Lower lobe of right lung (tissue), 2 donors: Measurements from ENCODE around the gene DTNB. TPM values are rescaled to one million over a fixed set of nuclear protein-coding genes. Genes with fewer than 3 reads are reported as not detected.
A peak's percentile ranks its signal among the peaks of the same experiment; 100 is the strongest.

ENCODE experiments used
- ATAC-seq, 2 donors: fragments of 200-7000 bp; cut with Tn5 transposase; one replicate each; pipeline ENCODE4 v1.9.1; 2020 to 2022; ENCODE audit warnings: mild to moderate bottlenecking in 2 of 2, moderate library complexity in 2 of 2
- DNase-seq: peaks from one replicate; pipeline ENCODE4 v3.0.0-alpha.2; 2020
- H3K27ac ChIP-seq: fragments of 200-600 bp; one replicate; pipeline ENCODE4 v1.8.0; 2022
- H3K27me3 ChIP-seq: fragments of 200-600 bp; one replicate; pipeline ENCODE4 v1.8.0; 2022; ENCODE audit warnings: low read depth
- H3K36me3 ChIP-seq: fragments of 200-600 bp; one replicate; pipeline ENCODE4 v1.8.0; 2022; ENCODE audit warnings: mild to moderate bottlenecking
- H3K4me1 ChIP-seq: fragments of 200-600 bp; one replicate; pipeline ENCODE4 v1.8.0; 2022
- H3K4me3 ChIP-seq: fragments of 200-600 bp; one replicate; pipeline ENCODE4 v1.8.0; 2022; ENCODE audit warnings: mild to moderate bottlenecking
- H3K9me3 ChIP-seq: fragments of 200-600 bp; one replicate; pipeline ENCODE4 v1.8.0; 2022
- CTCF ChIP-seq: fragments of 200-600 bp; IDR thresholded peaks from one replicate; pipeline ENCODE4 v1.8.0; 2022; ENCODE audit warnings: antibody characterized with exemption, mild to moderate bottlenecking
- intact Hi-C: fragments of 100-400 bp; cut with DNase I; formaldehyde crosslinking; loops from one replicate; pipeline ENCODE4 v1.11.0; 2022
- total RNA-seq: library from RNA; stranded (reverse); fragmentation: NEBNext Ultra II Directional; extraction: Animal tissue kit (Norgen Biotek cat#: 25700); gene quantifications from one replicate; pipeline ENCODE4 v1.2.1, GENCODE V29; 2021
- donor health status: DM: no; HTN: yes; CAD: no; lungs with severe emphysema.

The DTNB gene
- total RNA-seq, 1 donor from 2014 or later, result 32.9 TPM

GRCh38 chr2:25347205-25347815 lies 326.1 kb downstream of the DTNB start:
- H3K27me3 ChIP-seq, result no peaks in the 10 kb centered on the region
- H3K4me1 ChIP-seq, result peaks cover 8% of the 10 kb centered on the region
- no peak for TF ChIP-seq CTCF
- no peaks in the 10 kb centered on the region for H3K9me3 ChIP-seq
- ATAC-seq, result peak in 1 of 2 donors; percentile 12
- no peak overlapping the region for H3K27ac ChIP-seq
- no peak overlapping the region for H3K4me3 ChIP-seq
- no peak for DNase-seq
- H3K36me3 ChIP-seq, result no peaks in the 10 kb centered on the region
- intact Hi-C loops, result no loop called here

GRCh38 chr2:25343187-25343825 lies 330.1 kb downstream of the DTNB start:
- Histone ChIP-seq H3K27me3 (no peaks in the 10 kb centered on the region), H3K27ac (no peak overlapping the region), H3K4me1 (peaks cover 27% of the 10 kb centered on the region), H3K36me3 (no peaks in the 10 kb centered on the region), H3K9me3 (no peaks in the 10 kb centered on the region), H3K4me3 (no peak overlapping the region)
- TF ChIP-seq CTCF, result no peak
- no peak for ATAC-seq
- DNase-seq, result no peak
- intact Hi-C loops, result no loop called here

GRCh38 chr2:25342372-25343186 lies 330.8 kb downstream of the DTNB start:
- Histone ChIP-seq H3K4me1 (peaks cover 34% of the 10 kb centered on the region), H3K4me3 (peak overlapping the region; percentile 75), H3K27me3 (no peaks in the 10 kb centered on the region), H3K36me3 (no peaks in the 10 kb centered on the region), H3K27ac (no peak overlapping the region), H3K9me3 (no peaks in the 10 kb centered on the region)
- intact Hi-C loops, result no loop called here
- DNase-seq (peak; percentile 87), ATAC-seq (peak; percentile 93 to 95)
- TF ChIP-seq CTCF, result peak; percentile 97

GRCh38 chr2:25341753-25342371 lies 331.5 kb downstream of the DTNB start, which contains the start of gene DNMT3A:
DNMT3A (minus strand) TSS chr2:25341925; CDS start chr2:25313984, 27,941 bp downstream.
- Histone ChIP-seq H3K27me3 (no peaks in the 10 kb centered on the region), H3K27ac (peak within 1 kb of the TSS; percentile 64), H3K9me3 (no peaks in the 10 kb centered on the region), H3K36me3 (no peaks in the 10 kb centered on the region), H3K4me1 (peaks cover 36% of the 10 kb centered on the region), H3K4me3 (peak within 1 kb of the TSS; percentile 75)
- DNase-seq, result peak; percentile 79
- intact Hi-C loops, result no loop called here
- TF ChIP-seq CTCF, result no peak
- ATAC-seq, result peak; percentile 42 to 47

GRCh38 chr2:25341011-25341727 lies 332.2 kb downstream of the DTNB start:
- H3K4me1 ChIP-seq, result peaks cover 36% of the 10 kb centered on the region
- intact Hi-C loops, result no loop called here
- ATAC-seq (peak in 1 of 2 donors; percentile 0), DNase-seq (peak; percentile 60)
- peak overlapping the region; percentile 75 for H3K4me3 ChIP-seq
- H3K27me3 ChIP-seq, result no peaks in the 10 kb centered on the region
- peak overlapping the region; percentile 64 for H3K27ac ChIP-seq
- H3K36me3 ChIP-seq, result no peaks in the 10 kb centered on the region
- no peaks in the 10 kb centered on the region for H3K9me3 ChIP-seq
- no peak for TF ChIP-seq CTCF
